ENCODE measurements around the gene SLC25A23. TPM values are rescaled to one million over a fixed set of nuclear protein-coding genes. Genes with fewer than 3 reads are reported as not detected.

SLC25A23 gene
- total and polyA plus RNA-seq, 3 experiments from 2014 or later, result 14.5 to 19.9 (median 14.8) TPM

- Mint-ChIP-seq H3K27me3 (peaks cover 0 to 1% of the 10 kb centered on the region in 2 donors), H3K36me3 (peaks cover 0 to 29% (median 6%) of the 10 kb centered on the region in 3 donors), H3K4me3 (peak overlapping the region; percentile 73 to 95 (median 82)), H3K9me3 (no peaks in the 10 kb centered on the region), H3K4me1 (peaks cover 30 to 46% (median 33%) of the 10 kb centered on the region in 3 donors), H3K27ac (peak overlapping the region; percentile 74 to 98 (median 90))
- peak overlapping the region; percentile 26 for H3K4me3 ChIP-seq (ENCODE audit: low read length)
- ChIA-PET CTCF (interaction anchor here (0.8 to 1.6 kb wide), 5 partner anchors 12 to 207 kb away, joined by 3 to 5 read pairs (median 3); partner anchors contain the start of gene GTF2F1), POLR2A (interaction anchor here (0.5 to 2.2 kb wide), 11 partner anchors 32 to 439 kb away, joined by 3 to 14 read pairs (median 5); partner anchors contain the start of genes ALKBH7, CLPP, DENND1C and GPR108)
- peaks cover 13% of the 10 kb centered on the region for H3K36me3 ChIP-seq (ENCODE audit: insufficient read depth, low read length)
- peak overlapping the region; percentile 53 for H3K27ac ChIP-seq (ENCODE audit: low read depth, low read length)
- H3K27me3 ChIP-seq (ENCODE audit: insufficient read depth, low read length, poor library complexity, severe bottlenecking), result no peaks in the 10 kb centered on the region
- DNase-seq, result peak; percentile 97 to 100 (median 99)
- peaks cover 27% of the 10 kb centered on the region for H3K4me1 ChIP-seq (ENCODE audit: insufficient read depth, low read length)
- H3K9me3 ChIP-seq (ENCODE audit: low read length), result no peaks in the 10 kb centered on the region
Measured at GRCh38 chr19:6424939-6425731, 34.5 kb downstream of the SLC25A23 start.

- ChIA-PET CTCF (interaction anchor here (1.2 to 1.4 kb wide), 2 partner anchors 32 to 206 kb away, joined by 3 to 5 read pairs; partner anchors contain the start of gene GTF2F1), POLR2A (interaction anchor here (0.5 to 2.2 kb wide), 11 partner anchors 31 to 439 kb away, joined by 3 to 14 read pairs (median 5); partner anchors contain the start of genes ALKBH7, CLPP, DENND1C and GPR108)
- Histone ChIP-seq H3K4me1 (ENCODE audit: insufficient read depth, low read length) (peaks cover 27% of the 10 kb centered on the region), H3K27ac (ENCODE audit: low read depth, low read length) (peak within 1 kb of the TSS; percentile 69), H3K4me3 (ENCODE audit: low read length) (peak within 1 kb of the TSS; percentile 73), H3K36me3 (ENCODE audit: insufficient read depth, low read length) (peaks cover 21% of the 10 kb centered on the region), H3K27me3 (ENCODE audit: insufficient read depth, low read length, poor library complexity, severe bottlenecking) (no peaks in the 10 kb centered on the region), H3K9me3 (ENCODE audit: low read length) (no peaks in the 10 kb centered on the region)
- Mint-ChIP-seq H3K27ac (peak within 1 kb of the TSS; percentile 87 to 98 (median 90)), H3K36me3 (peaks cover 3 to 37% (median 9%) of the 10 kb centered on the region in 3 donors), H3K9me3 (no peaks in the 10 kb centered on the region), H3K4me1 (peaks cover 30 to 46% (median 33%) of the 10 kb centered on the region in 3 donors), H3K4me3 (peak within 1 kb of the TSS; percentile 87 to 95 (median 90)), H3K27me3 (peaks cover 0 to 1% of the 10 kb centered on the region in 2 donors)
- DNase-seq, result peak in 3 of 5 donors; percentile 17 to 23 (median 21)
Measured at GRCh38 chr19:6424195-6424938, 35.2 kb downstream of the SLC25A23 start, which contains the start of gene KHSRP. Gene KHSRP, minus strand, starts transcription at chr19:6424811. Its CDS starts 110 bp downstream, at chr19:6424701.

GRCh38 chr19:6423499-6424194, 35.9 kb downstream of the SLC25A23 start:
- peaks cover 0 to 1% of the 10 kb centered on the region in 2 donors for H3K27me3 Mint-ChIP-seq
- H3K27ac Mint-ChIP-seq, result peak overlapping the region; percentile 71 to 96 (median 89)
- peaks cover 26% of the 10 kb centered on the region for H3K36me3 ChIP-seq (ENCODE audit: insufficient read depth, low read length)
- H3K27ac ChIP-seq (ENCODE audit: low read depth, low read length), result peak overlapping the region; percentile 69
- H3K4me1 ChIP-seq (ENCODE audit: insufficient read depth, low read length), result peaks cover 27% of the 10 kb centered on the region
- peak overlapping the region; percentile 73 for H3K4me3 ChIP-seq (ENCODE audit: low read length)
- H3K36me3 Mint-ChIP-seq, result peaks cover 3 to 44% (median 9%) of the 10 kb centered on the region in 3 donors
- H3K9me3 Mint-ChIP-seq, result no peaks in the 10 kb centered on the region
- H3K4me1 Mint-ChIP-seq, result peaks cover 30 to 46% (median 33%) of the 10 kb centered on the region in 3 donors
- CTCF ChIA-PET, result interaction anchor here (0.6 kb wide), 1 partner anchor 126 kb away, joined by 3 read pairs; no protein-coding TSS in a partner anchor
- POLR2A ChIA-PET, result interaction anchor here (1.3 to 1.5 kb wide), 2 partner anchors 31 to 62 kb away, joined by 5 to 10 read pairs; partner anchors contain the start of genes CLPP and GTF2F1
- peak in 3 of 5 donors; percentile 15 to 21 (median 16) for DNase-seq
- no peaks in the 10 kb centered on the region for H3K27me3 ChIP-seq (ENCODE audit: insufficient read depth, low read length, poor library complexity, severe bottlenecking)
- H3K9me3 ChIP-seq (ENCODE audit: low read length), result no peaks in the 10 kb centered on the region
- H3K4me3 Mint-ChIP-seq, result peak overlapping the region; percentile 87 to 94 (median 90)

GRCh38 chr19:6421075-6422014, 38.2 kb downstream of the SLC25A23 start:
- no peak overlapping the region for H3K4me3 ChIP-seq (ENCODE audit: low read length)
- H3K36me3 Mint-ChIP-seq, result peaks cover 3 to 65% (median 9%) of the 10 kb centered on the region in 3 donors
- CTCF ChIA-PET, result no interaction called here
- no peaks in the 10 kb centered on the region for H3K9me3 ChIP-seq (ENCODE audit: low read length)
- H3K27ac Mint-ChIP-seq, result peak overlapping the region in 4 of 8 donors; percentile 17 to 85 (median 42)
- peaks cover 48% of the 10 kb centered on the region for H3K36me3 ChIP-seq (ENCODE audit: insufficient read depth, low read length)
- peak overlapping the region in 2 of 7 donors; percentile 24 to 90 for H3K4me3 Mint-ChIP-seq
- POLR2A ChIA-PET, result no interaction called here
- H3K27ac ChIP-seq (ENCODE audit: low read depth, low read length), result no peak overlapping the region
- H3K9me3 Mint-ChIP-seq, result no peaks in the 10 kb centered on the region
- peaks cover 30 to 46% (median 33%) of the 10 kb centered on the region in 3 donors for H3K4me1 Mint-ChIP-seq
- H3K4me1 ChIP-seq (ENCODE audit: insufficient read depth, low read length), result peaks cover 27% of the 10 kb centered on the region
- no peak for DNase-seq
- H3K27me3 ChIP-seq (ENCODE audit: insufficient read depth, low read length, poor library complexity, severe bottlenecking), result no peaks in the 10 kb centered on the region
- H3K27me3 Mint-ChIP-seq, result peaks cover 0 to 1% of the 10 kb centered on the region in 2 donors

- H3K27ac ChIP-seq (ENCODE audit: low read depth, low read length), result no peak overlapping the region
- no peaks in the 10 kb centered on the region for H3K27me3 ChIP-seq (ENCODE audit: insufficient read depth, low read length, poor library complexity, severe bottlenecking)
- no peak for DNase-seq
- no peaks in the 10 kb centered on the region for H3K9me3 Mint-ChIP-seq
- CTCF ChIA-PET, result interaction anchor here (1.3 kb wide), 1 partner anchor 21 kb away, joined by 3 read pairs; no protein-coding TSS in a partner anchor
- H3K36me3 ChIP-seq (ENCODE audit: insufficient read depth, low read length), result peaks cover 52% of the 10 kb centered on the region
- no peak overlapping the region for H3K4me3 ChIP-seq (ENCODE audit: low read length)
- H3K4me1 ChIP-seq (ENCODE audit: insufficient read depth, low read length), result peaks cover 14% of the 10 kb centered on the region
- H3K27ac Mint-ChIP-seq, result no peak overlapping the region
- H3K4me1 Mint-ChIP-seq, result peaks cover 18 to 32% (median 19%) of the 10 kb centered on the region in 3 donors
- POLR2A ChIA-PET, result no interaction called here
- peaks cover 3 to 91% (median 9%) of the 10 kb centered on the region in 3 donors for H3K36me3 Mint-ChIP-seq
- no peaks in the 10 kb centered on the region for H3K27me3 Mint-ChIP-seq
- H3K4me3 Mint-ChIP-seq, result peak overlapping the region in 1 of 7 donors; percentile 69
- no peaks in the 10 kb centered on the region for H3K9me3 ChIP-seq (ENCODE audit: low read length)
Measured at GRCh38 chr19:6418562-6418932, 41.0 kb downstream of the SLC25A23 start.

GRCh38 chr19:6417713-6418561, 41.7 kb downstream of the SLC25A23 start:
- peaks cover 12 to 26% (median 12%) of the 10 kb centered on the region in 3 donors for H3K4me1 Mint-ChIP-seq
- peaks cover 52% of the 10 kb centered on the region for H3K36me3 ChIP-seq (ENCODE audit: insufficient read depth, low read length)
- POLR2A ChIA-PET, result interaction anchor here (0.6 kb wide), 1 partner anchor 8 kb away, joined by 3 read pairs; no protein-coding TSS in a partner anchor
- DNase-seq, result no peak
- no peak overlapping the region for H3K4me3 ChIP-seq (ENCODE audit: low read length)
- H3K9me3 ChIP-seq (ENCODE audit: low read length), result no peaks in the 10 kb centered on the region
- H3K36me3 Mint-ChIP-seq, result peaks cover 3 to 91% (median 9%) of the 10 kb centered on the region in 3 donors
- H3K27ac ChIP-seq (ENCODE audit: low read depth, low read length), result no peak overlapping the region
- no peaks in the 10 kb centered on the region for H3K9me3 Mint-ChIP-seq
- H3K27me3 ChIP-seq (ENCODE audit: insufficient read depth, low read length, poor library complexity, severe bottlenecking), result no peaks in the 10 kb centered on the region
- H3K4me1 ChIP-seq (ENCODE audit: insufficient read depth, low read length), result peaks cover 8% of the 10 kb centered on the region
- peak overlapping the region in 2 of 7 donors; percentile 32 to 42 for H3K4me3 Mint-ChIP-seq
- H3K27ac Mint-ChIP-seq, result no peak overlapping the region
- H3K27me3 Mint-ChIP-seq, result no peaks in the 10 kb centered on the region
- CTCF ChIA-PET, result interaction anchor here (1.3 kb wide), 1 partner anchor 20 kb away, joined by 3 read pairs; no protein-coding TSS in a partner anchor
